ENCODE results near the gene CLEC3B.

Gene CLEC3B

GRCh38 chr3:44992555-44993470 is 33.3 kb upstream of the CLEC3B start:
- peak; percentile 32 for DNase-seq
- peaks cover 54% of the 10 kb centered on the region for H3K36me3 ChIP-seq

GRCh38 chr3:44993471-44994205 is 32.5 kb upstream of the CLEC3B start:
- Histone ChIP-seq H3K4me3 (ENCODE audit: low read depth, low read length) (no peak overlapping the region), H3K36me3 (peaks cover 60% of the 10 kb centered on the region), H3K27me3 (ENCODE audit: insufficient read depth, low read depth, severe bottlenecking) (no peaks in the 10 kb centered on the region), H3K9me3 (ENCODE audit: severe bottlenecking) (no peaks in the 10 kb centered on the region), H3K27ac (no peak overlapping the region)
- no peak for TF ChIP-seq CTCF (IDR thresholded peaks at IDR 0.05; ENCODE audit: low read depth, low read length)
- DNase-seq = no peak

More at GRCh38 chr3:44992555-44993470, 33.3 kb upstream of the CLEC3B start:
- no peak overlapping the region for H3K4me3 ChIP-seq (ENCODE audit: low read depth, low read length)
- H3K27me3 ChIP-seq (ENCODE audit: insufficient read depth, low read depth, severe bottlenecking) = no peaks in the 10 kb centered on the region
- H3K9me3 ChIP-seq (ENCODE audit: severe bottlenecking) = no peaks in the 10 kb centered on the region
- no peak overlapping the region for H3K27ac ChIP-seq
- peak; percentile 81 for TF ChIP-seq CTCF (IDR thresholded peaks at IDR 0.05; ENCODE audit: low read depth, low read length)

GRCh38 chr3:44995142-44995770 is 30.8 kb upstream of the CLEC3B start:
- H3K27ac ChIP-seq = no peak overlapping the region
- DNase-seq = no peak
- no peaks in the 10 kb centered on the region for H3K27me3 ChIP-seq (ENCODE audit: insufficient read depth, low read depth, severe bottlenecking)
- no peak for TF ChIP-seq CTCF (IDR thresholded peaks at IDR 0.05; ENCODE audit: low read depth, low read length)
- H3K9me3 ChIP-seq (ENCODE audit: severe bottlenecking) = no peaks in the 10 kb centered on the region
- H3K36me3 ChIP-seq = peaks cover 64% of the 10 kb centered on the region
- no peak overlapping the region for H3K4me3 ChIP-seq (ENCODE audit: low read depth, low read length)

GRCh38 chr3:44996556-44996969 is 29.5 kb upstream of the CLEC3B start:
- DNase-seq = no peak
- H3K27me3 ChIP-seq (ENCODE audit: insufficient read depth, low read depth, severe bottlenecking) = no peaks in the 10 kb centered on the region
- TF ChIP-seq CTCF (IDR thresholded peaks at IDR 0.05; ENCODE audit: low read depth, low read length) = no peak
- no peak overlapping the region for H3K27ac ChIP-seq
- no peak overlapping the region for H3K4me3 ChIP-seq (ENCODE audit: low read depth, low read length)
- peaks cover 62% of the 10 kb centered on the region for H3K36me3 ChIP-seq
- H3K9me3 ChIP-seq (ENCODE audit: severe bottlenecking) = no peaks in the 10 kb centered on the region

GRCh38 chr3:44999782-45000181 is 26.3 kb upstream of the CLEC3B start:
- Histone ChIP-seq H3K27ac (no peak overlapping the region), H3K9me3 (ENCODE audit: severe bottlenecking) (no peaks in the 10 kb centered on the region), H3K4me3 (ENCODE audit: low read depth, low read length) (no peak overlapping the region), H3K27me3 (ENCODE audit: insufficient read depth, low read depth, severe bottlenecking) (no peaks in the 10 kb centered on the region), H3K36me3 (peaks cover 67% of the 10 kb centered on the region)
- DNase-seq = no peak
- TF ChIP-seq CTCF (IDR thresholded peaks at IDR 0.05; ENCODE audit: low read depth, low read length) = no peak

Measured in WERI-Rb-1 (cell line).